HEK293T (cell line): ENCODE results near the gene MRGPRG.

ENCODE experiments used
- CTCF ChIA-PET: fragments of 350-600 bp; formaldehyde crosslinking; extraction: SDS; loops from one replicate; lab custom pipeline; 2021; ENCODE audit warnings: antibody characterized with exemption, inconsistent platforms; lab: Yijun Ruan, JAX
- POLR2A ChIA-PET: fragments of 350-600 bp; formaldehyde crosslinking; extraction: SDS; loops from one replicate; lab custom pipeline; 2020; ENCODE audit warnings: antibody characterized with exemption, inconsistent platforms; lab: Yijun Ruan, JAX
- DNase-seq: peaks from one replicate; pipeline ENCODE4 v3.0.0; 2012; ENCODE audit warnings: mixed read lengths; ENCODE audit errors: extremely low spot score
- ARNT ChIP-seq: fragments of 450-650 bp; IDR thresholded peaks from 2 replicates; pipeline ENCODE4 v1.6.1; 2017; ENCODE audit warnings: mild to moderate bottlenecking
- BHLHE40 ChIP-seq: fragments of 450-650 bp; IDR thresholded peaks from 2 replicates; pipeline ENCODE4 v1.6.1; 2016; ENCODE audit warnings: mild to moderate bottlenecking, moderate library complexity, borderline replicate concordance
- CTBP1 ChIP-seq: fragments of 450-650 bp; IDR thresholded peaks from 2 replicates; pipeline ENCODE4 v1.6.1; 2016; ENCODE audit warnings: borderline replicate concordance
- ELF4 ChIP-seq: fragments of 450-650 bp; IDR thresholded peaks from 2 replicates; pipeline ENCODE4 v1.6.1; 2017; ENCODE audit warnings: antibody characterized with exemption
- FOXA1 ChIP-seq: fragments of 450-650 bp; IDR thresholded peaks from 2 replicates; pipeline ENCODE4 v1.6.1; 2016; ENCODE audit warnings: mild to moderate bottlenecking
- FOXK2 ChIP-seq: fragments of 450-650 bp; IDR thresholded peaks from 2 replicates; pipeline ENCODE4 v1.6.1; 2016; ENCODE audit warnings: mild to moderate bottlenecking
- FOXM1 ChIP-seq: fragments of 450-650 bp; IDR thresholded peaks from 2 replicates; pipeline ENCODE4 v1.6.1; 2017; ENCODE audit warnings: mild to moderate bottlenecking, borderline replicate concordance
- HDGF ChIP-seq: fragments of 450-650 bp; IDR thresholded peaks from 2 replicates; pipeline ENCODE4 v1.6.1; 2017; ENCODE audit warnings: antibody characterized with exemption, borderline replicate concordance
- L3MBTL2 ChIP-seq: fragments of 450-650 bp; conservative IDR thresholded peaks from 2 replicates; pipeline ENCODE4 v1.6.1; 2016; ENCODE audit warnings: mild to moderate bottlenecking
- LEF1 ChIP-seq: fragments of 450-650 bp; IDR thresholded peaks from 2 replicates; pipeline ENCODE4 v1.6.1; 2017; ENCODE audit warnings: mild to moderate bottlenecking, borderline replicate concordance
- NFRKB ChIP-seq: fragments of 450-650 bp; IDR thresholded peaks from 2 replicates; pipeline ENCODE4 v1.6.1; 2016; ENCODE audit warnings: mild to moderate bottlenecking, moderate library complexity
- PKNOX1 ChIP-seq: fragments of 450-650 bp; IDR thresholded peaks from 2 replicates; pipeline ENCODE4 v1.6.1; 2016
- SP1 ChIP-seq: fragments of 450-650 bp; IDR thresholded peaks from 2 replicates; pipeline ENCODE4 v1.6.1; 2017
- SUZ12 ChIP-seq: fragments of 450-650 bp; IDR thresholded peaks from 2 replicates; pipeline ENCODE4 v1.6.1; 2016; ENCODE audit warnings: mild to moderate bottlenecking
- TARDBP ChIP-seq: fragments of 450-650 bp; IDR thresholded peaks from 2 replicates; pipeline ENCODE4 v1.6.1; 2016
- ZNF384 ChIP-seq: fragments of 450-650 bp; IDR thresholded peaks from 2 replicates; pipeline ENCODE4 v1.6.1; 2016

MRGPRG gene

GRCh38 chr11:3198815-3199214, 19.8 kb downstream of the MRGPRG start:
- ChIA-PET CTCF (no interaction called here), POLR2A (no interaction called here)
- DNase-seq, result no peak
- TF ChIP-seq LEF1 (no peak), NFRKB (no peak), TARDBP (no peak), FOXA1 (no peak), ARNT (no peak), BHLHE40 (no peak), PKNOX1 (no peak), ZNF384 (no peak)

GRCh38 chr11:3197878-3198528, 20.6 kb downstream of the MRGPRG start:
- ChIA-PET POLR2A (no interaction called here), CTCF (interaction anchor here (0.5 kb wide), 1 partner anchor 28 kb away, joined by 3 read pairs; no protein-coding TSS in a partner anchor)
- no peak for DNase-seq
- TF ChIP-seq LEF1 (no peak), TARDBP (no peak), FOXK2 (no peak), PKNOX1 (no peak), ZNF384 (no peak), L3MBTL2 (no peak), FOXM1 (no peak), SP1 (no peak), ELF4 (no peak)

- CTCF ChIA-PET, result no interaction called here
- POLR2A ChIA-PET, result no interaction called here
- DNase-seq, result no peak
- TF ChIP-seq ZNF384, result no peak
- TF ChIP-seq FOXK2, result no peak
- no peak for TF ChIP-seq ELF4
- no peak for TF ChIP-seq CTBP1
- no peak for TF ChIP-seq PKNOX1
- no peak for TF ChIP-seq NFRKB
- TF ChIP-seq HDGF, result no peak
- TF ChIP-seq FOXA1, result no peak
- no peak for TF ChIP-seq FOXM1
- no peak for TF ChIP-seq SP1
- no peak for TF ChIP-seq SUZ12
- TF ChIP-seq TARDBP, result no peak
Observed at GRCh38 chr11:3197044-3197695, 21.4 kb downstream of the MRGPRG start.

GRCh38 chr11:3196161-3197043, 22.2 kb downstream of the MRGPRG start:
- POLR2A ChIA-PET, result no interaction called here
- no peak for TF ChIP-seq ZNF384
- TF ChIP-seq SP1, result no peak
- TF ChIP-seq PKNOX1, result no peak
- no peak for TF ChIP-seq ELF4
- TF ChIP-seq ARNT, result no peak
- no peak for TF ChIP-seq LEF1
- TF ChIP-seq FOXK2, result no peak
- no peak for TF ChIP-seq FOXM1
- no peak for TF ChIP-seq TARDBP
- no peak for TF ChIP-seq SUZ12
- TF ChIP-seq CTBP1, result no peak
- TF ChIP-seq FOXA1, result no peak
- TF ChIP-seq L3MBTL2, result no peak
- no peak for TF ChIP-seq NFRKB
- TF ChIP-seq HDGF, result no peak
- TF ChIP-seq BHLHE40, result no peak
- CTCF ChIA-PET, result interaction anchor here (1.3 kb wide), 1 partner anchor 8 kb away, joined by 3 read pairs; no protein-coding TSS in a partner anchor
- DNase-seq, result no peak
